IPS-15b (cell line): Measurements from ENCODE around the gene RCHY1.
"Not testable (repeated sequence)": the region's sequence is repeated elsewhere in the genome, so short reads cannot be mapped to it uniquely, and the experiment has no call there.

Experiments used
- H3K27me3 ChIP-seq: one replicate; pipeline ENCODE4 v1.6.1; 2013; ENCODE audit warnings: low read length; ENCODE audit not compliant: control insufficient read depth, insufficient read depth
- H3K36me3 ChIP-seq: one replicate; pipeline ENCODE4 v1.6.1; 2013; ENCODE audit warnings: low read length; ENCODE audit not compliant: control insufficient read depth, insufficient read depth
- H3K4me1 ChIP-seq: one replicate; pipeline ENCODE4 v1.6.1; 2013; ENCODE audit warnings: mild to moderate bottlenecking, low read length; ENCODE audit not compliant: control insufficient read depth, insufficient read depth
- H3K4me3 ChIP-seq: one replicate; pipeline ENCODE4 v1.5.1; 2013; ENCODE audit warnings: low read depth, low read length
- H3K9ac ChIP-seq: one replicate; pipeline ENCODE4 v1.6.1; 2013; ENCODE audit warnings: low read depth, mild to moderate bottlenecking, low read length
- H3K9me3 ChIP-seq: one replicate; pipeline ENCODE4 v1.6.1; 2013; ENCODE audit warnings: mild to moderate bottlenecking, low read length; ENCODE audit not compliant: control insufficient read depth, insufficient read depth

Gene RCHY1

DNA sequence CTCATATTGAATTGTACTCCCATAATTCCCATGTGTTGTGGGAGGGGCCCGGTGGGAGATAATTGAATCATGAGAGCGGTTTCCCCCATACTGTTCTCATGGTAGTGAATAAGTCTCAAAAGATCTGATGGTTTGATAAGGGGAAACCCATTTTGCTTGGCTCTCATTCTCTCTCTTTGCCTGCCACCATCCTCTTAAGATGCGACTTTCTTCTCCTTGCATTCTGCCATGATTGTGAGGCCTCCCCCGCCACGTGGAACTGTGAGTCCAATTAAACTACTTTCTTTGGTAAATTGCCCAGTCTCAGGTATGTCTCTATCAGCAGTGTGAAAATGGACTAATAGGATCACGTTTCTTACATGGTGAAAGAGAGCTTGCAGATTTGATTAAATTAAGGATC lies 23.1 kb upstream of the RCHY1 start:
- H3K9me3 ChIP-seq, H3K36me3 ChIP-seq, H3K4me1 ChIP-seq, H3K27me3 ChIP-seq, H3K9ac ChIP-seq, H3K4me3 ChIP-seq: not testable (repeated sequence)

DNA sequence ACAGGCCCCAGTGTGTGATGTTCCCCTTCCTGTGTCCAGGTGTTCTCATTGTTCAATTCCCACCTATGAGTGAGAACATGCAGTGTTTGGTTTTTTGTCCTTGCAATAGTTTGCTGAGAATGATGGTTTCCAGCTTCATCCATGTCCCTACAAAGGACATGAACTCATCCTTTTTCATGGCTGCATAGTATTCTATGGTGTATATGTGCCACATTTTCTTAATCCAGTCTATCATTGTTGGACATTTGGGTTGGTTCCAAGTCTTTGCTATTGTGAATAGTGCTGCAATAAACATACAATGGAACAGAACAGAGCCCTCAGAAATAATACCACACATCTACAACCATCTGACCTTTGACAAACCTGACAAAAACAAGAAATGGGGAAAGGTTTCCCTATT lies 19.7 kb upstream of the RCHY1 start:
- not testable (repeated sequence) for H3K9me3 ChIP-seq, H3K4me1 ChIP-seq, H3K36me3 ChIP-seq, H3K4me3 ChIP-seq, H3K27me3 ChIP-seq, H3K9ac ChIP-seq

- not testable (repeated sequence) for H3K9me3 ChIP-seq, H3K36me3 ChIP-seq, H3K27me3 ChIP-seq, H3K4me3 ChIP-seq, H3K9ac ChIP-seq, H3K4me1 ChIP-seq
Measured at GRCh38 chr4:75533339-75533887, 19.2 kb upstream of the RCHY1 start.

- not testable (repeated sequence) for H3K4me1 ChIP-seq, H3K36me3 ChIP-seq, H3K4me3 ChIP-seq, H3K9ac ChIP-seq, H3K9me3 ChIP-seq, H3K27me3 ChIP-seq
Measured at GRCh38 chr4:75531536-75532143, 17.4 kb upstream of the RCHY1 start.

GRCh38 chr4:75530556-75531322 lies 16.5 kb upstream of the RCHY1 start:
- H3K9ac ChIP-seq = no peak overlapping the region
- H3K36me3 ChIP-seq = peaks cover 5% of the 10 kb centered on the region
- no peak overlapping the region for H3K4me3 ChIP-seq
- no peaks in the 10 kb centered on the region for H3K4me1 ChIP-seq
- no peaks in the 10 kb centered on the region for H3K27me3 ChIP-seq
- peaks cover 3% of the 10 kb centered on the region for H3K9me3 ChIP-seq

DNA sequence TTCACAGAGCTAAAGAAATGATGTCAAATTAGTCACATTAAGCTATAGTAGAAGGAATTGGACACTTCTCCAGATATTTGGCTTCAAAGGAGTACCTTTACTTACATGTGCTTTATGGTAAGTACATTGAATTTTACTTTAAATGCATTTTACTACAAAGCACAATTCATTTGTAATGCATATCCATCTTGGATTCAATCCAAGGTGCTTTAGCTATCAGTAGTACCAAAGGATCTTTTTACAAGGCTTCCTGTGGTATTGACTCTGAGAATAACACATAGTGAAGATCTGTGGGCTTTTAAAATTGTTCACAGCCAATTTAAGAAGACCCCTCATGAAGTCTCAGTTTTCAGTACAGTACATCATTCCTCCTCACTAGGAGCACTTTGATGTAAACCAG lies 13.3 kb upstream of the RCHY1 start:
- Histone ChIP-seq H3K36me3 (peaks cover 2% of the 10 kb centered on the region), H3K27me3 (no peaks in the 10 kb centered on the region), H3K9me3 (peaks cover 3% of the 10 kb centered on the region), H3K4me3 (no peak overlapping the region), H3K4me1 (no peaks in the 10 kb centered on the region), H3K9ac (no peak overlapping the region)

GRCh38 chr4:75525910-75526309 lies 11.7 kb upstream of the RCHY1 start:
- H3K4me3 ChIP-seq = no peak overlapping the region
- no peaks in the 10 kb centered on the region for H3K36me3 ChIP-seq
- no peak overlapping the region for H3K9ac ChIP-seq
- H3K9me3 ChIP-seq = no peaks in the 10 kb centered on the region
- H3K4me1 ChIP-seq = no peaks in the 10 kb centered on the region
- H3K27me3 ChIP-seq = no peaks in the 10 kb centered on the region

GRCh38 chr4:75525086-75525485 lies 10.9 kb upstream of the RCHY1 start:
- H3K9me3 ChIP-seq = no peaks in the 10 kb centered on the region
- no peaks in the 10 kb centered on the region for H3K27me3 ChIP-seq
- H3K36me3 ChIP-seq = no peaks in the 10 kb centered on the region
- H3K4me1 ChIP-seq = no peaks in the 10 kb centered on the region
- H3K4me3 ChIP-seq = no peak overlapping the region
- H3K9ac ChIP-seq = no peak overlapping the region

DNA sequence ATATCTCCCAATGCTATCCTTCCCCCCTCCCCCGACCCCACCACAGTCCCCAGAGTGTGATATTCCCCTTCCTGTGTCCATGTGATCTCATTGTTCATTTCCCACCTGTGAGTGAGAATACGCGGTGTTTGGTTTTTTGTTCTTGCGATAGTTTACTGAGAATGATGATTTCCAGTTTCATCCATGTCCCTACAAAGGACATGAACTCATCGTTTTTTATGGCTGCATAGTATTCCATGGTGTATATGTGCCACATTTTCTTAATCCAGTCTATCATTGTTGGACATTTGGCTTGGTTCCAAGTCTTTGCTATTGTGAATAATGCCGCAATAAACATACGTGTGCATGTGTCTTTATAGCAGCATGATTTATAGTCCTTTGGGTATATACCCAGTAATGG lies 5.2 kb upstream of the RCHY1 start:
- not testable (repeated sequence) for H3K36me3 ChIP-seq, H3K9me3 ChIP-seq, H3K9ac ChIP-seq, H3K4me1 ChIP-seq, H3K27me3 ChIP-seq, H3K4me3 ChIP-seq

GRCh38 chr4:75516144-75516543 lies 1.9 kb upstream of the RCHY1 start:
- H3K9ac ChIP-seq = no peak overlapping the region
- H3K4me1 ChIP-seq = peaks cover 18% of the 10 kb centered on the region
- no peaks in the 10 kb centered on the region for H3K27me3 ChIP-seq
- H3K36me3 ChIP-seq = no peaks in the 10 kb centered on the region
- no peak overlapping the region for H3K4me3 ChIP-seq
- no peaks in the 10 kb centered on the region for H3K9me3 ChIP-seq

DNA sequence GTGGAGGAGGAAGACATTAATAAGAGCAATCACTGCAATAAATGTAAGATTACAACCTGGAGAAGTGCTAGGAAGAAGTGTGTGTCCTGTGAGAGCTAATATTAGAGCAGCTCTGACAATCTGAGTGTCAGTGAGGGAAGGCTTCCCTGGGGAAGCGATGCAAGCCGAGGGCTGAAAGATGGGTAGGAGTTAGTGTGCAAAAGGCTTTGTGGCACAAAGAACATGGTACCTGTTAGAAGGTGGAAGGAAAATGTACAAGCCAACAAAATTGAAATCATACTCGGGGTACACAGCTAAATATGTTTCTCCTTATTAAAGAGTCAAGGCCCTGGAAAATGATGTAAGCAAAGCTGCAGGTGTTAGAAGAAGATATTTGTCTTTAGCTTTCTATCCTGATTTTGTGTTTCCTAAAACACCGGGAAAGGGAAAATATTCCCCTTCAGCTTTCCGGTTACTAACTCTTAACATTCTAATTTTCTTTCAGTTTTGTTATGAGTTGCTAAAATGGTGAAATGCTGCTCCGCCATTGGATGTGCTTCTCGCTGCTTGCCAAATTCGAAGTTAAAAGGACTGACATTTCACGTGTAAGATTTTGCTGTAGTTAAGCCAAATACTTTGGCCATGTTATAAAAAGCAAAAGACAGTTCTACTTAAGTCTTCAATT lies 878 bp upstream of the RCHY1 start:
- Histone ChIP-seq H3K9ac (peak overlapping the region; percentile 50), H3K4me3 (peak overlapping the region; percentile 95), H3K4me1 (peaks cover 18% of the 10 kb centered on the region), H3K36me3 (no peaks in the 10 kb centered on the region), H3K27me3 (no peaks in the 10 kb centered on the region), H3K9me3 (no peaks in the 10 kb centered on the region)
